Effector memory CD8-positive, alpha-beta T cell (primary cell): ENCODE data around the gene SPATA1.

Experiments used
- ATAC-seq: fragments of 150-1000 bp; cut with Tn5 transposase; replicated peaks from 2 replicates; pipeline ENCODE4 v1.10.0; 2021; ENCODE audit warnings: mild to moderate bottlenecking, moderate library complexity
- DNase-seq, 3 experiments: peaks; one replicate each; pipeline ENCODE4 v3.0.0; 2021
- H3K27ac Mint-ChIP-seq, 2 donors: one replicate each; pipeline ENCODE4 v1.8.0; 2022; ENCODE audit warnings: mild to moderate bottlenecking in 2 of 2, mixed read lengths in 2 of 2, moderate library complexity in 2 of 2
- H3K27me3 Mint-ChIP-seq, 2 donors: one replicate each; pipeline ENCODE4 v1.8.0; 2022; ENCODE audit warnings: mixed read lengths in 2 of 2
- H3K36me3 Mint-ChIP-seq: one replicate; pipeline ENCODE4 v1.8.0; 2022; ENCODE audit warnings: mild to moderate bottlenecking, moderate library complexity, mixed read lengths; ENCODE audit not compliant: insufficient read depth
- H3K4me1 Mint-ChIP-seq, 2 donors: one replicate each; pipeline ENCODE4 v1.8.0; 2022; ENCODE audit warnings: low read depth in 2 of 2, mixed read lengths in 2 of 2
- H3K4me3 Mint-ChIP-seq, 2 donors: one replicate each; pipeline ENCODE4 v1.8.0; 2022; ENCODE audit warnings: mild to moderate bottlenecking in 2 of 2, mixed read lengths in 2 of 2, moderate library complexity in 2 of 2
- H3K9me3 Mint-ChIP-seq, 2 donors: one replicate each; pipeline ENCODE4 v1.8.0; 2022; ENCODE audit warnings: mixed read lengths in 2 of 2

The SPATA1 gene

DNA sequence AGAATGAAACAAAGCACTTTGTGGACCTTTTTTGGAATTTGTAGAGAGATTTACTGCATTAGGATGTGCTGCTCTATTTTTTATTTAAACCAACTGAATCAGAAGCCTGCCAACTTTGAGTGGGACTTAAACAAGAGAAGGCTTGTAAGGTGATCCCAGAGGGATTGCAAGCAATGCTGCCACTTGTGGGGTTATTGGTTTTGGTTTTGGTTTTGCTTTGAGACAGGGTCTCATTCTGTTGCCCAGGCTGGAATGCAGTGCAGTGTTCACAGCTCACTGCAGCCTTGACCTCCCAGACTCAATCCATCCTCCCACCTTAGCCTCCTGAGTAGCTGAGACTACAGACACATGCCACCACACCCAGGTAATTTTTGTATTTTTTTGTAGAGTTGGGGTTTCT lies 32.4 kb downstream of the SPATA1 start:
- Mint-ChIP-seq H3K27ac (no peak overlapping the region), H3K36me3 (no peaks in the 10 kb centered on the region), H3K9me3 (no peaks in the 10 kb centered on the region), H3K4me3 (no peak overlapping the region), H3K27me3 (no peaks in the 10 kb centered on the region), H3K4me1 (no peaks in the 10 kb centered on the region)
- ATAC-seq (no peak), DNase-seq (no peak)

DNA sequence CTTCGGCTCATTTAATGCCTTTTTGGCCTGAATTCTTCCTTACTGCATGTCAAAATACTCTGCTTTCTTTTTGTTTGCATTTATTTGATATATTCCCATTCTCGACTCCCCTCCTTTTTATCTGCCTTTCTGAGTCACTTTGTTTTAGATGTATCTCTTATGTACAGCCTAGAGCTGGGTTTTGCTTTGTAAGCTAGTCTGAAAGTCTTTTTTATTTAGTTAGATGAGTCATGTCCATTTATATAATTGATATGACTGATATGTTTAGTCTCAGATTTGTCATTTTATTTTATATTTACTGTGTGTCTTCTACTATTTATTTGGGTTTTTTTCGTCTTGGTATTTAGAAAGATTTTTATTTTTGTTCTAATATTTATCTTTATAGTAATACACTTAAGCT lies 33.8 kb downstream of the SPATA1 start:
- Mint-ChIP-seq H3K36me3 (no peaks in the 10 kb centered on the region), H3K4me1 (no peaks in the 10 kb centered on the region), H3K9me3 (no peaks in the 10 kb centered on the region), H3K4me3 (no peak overlapping the region), H3K27me3 (no peaks in the 10 kb centered on the region), H3K27ac (no peak overlapping the region)
- DNase-seq (no peak), ATAC-seq (no peak)

DNA sequence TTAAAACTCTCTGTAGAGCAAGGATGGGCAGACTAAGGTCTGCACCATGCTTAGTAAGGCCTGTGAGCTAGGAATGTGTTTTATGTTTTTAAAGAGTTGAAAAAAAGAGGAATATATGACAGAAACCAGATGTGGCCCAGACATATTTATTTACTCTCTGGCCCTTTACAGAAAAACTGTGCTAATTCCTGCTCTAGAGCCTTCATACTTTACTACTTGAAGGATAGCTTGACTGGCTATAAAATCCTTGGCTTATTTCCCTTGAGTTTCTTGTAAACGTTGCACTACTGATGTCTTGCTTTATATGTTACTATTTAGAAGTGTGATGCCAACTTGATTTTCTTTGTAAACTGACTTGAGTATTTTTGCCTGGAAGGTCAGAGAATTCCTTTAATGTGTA lies 34.6 kb downstream of the SPATA1 start:
- Mint-ChIP-seq H3K4me1 (no peaks in the 10 kb centered on the region), H3K36me3 (no peaks in the 10 kb centered on the region), H3K4me3 (no peak overlapping the region), H3K27ac (no peak overlapping the region), H3K27me3 (no peaks in the 10 kb centered on the region), H3K9me3 (no peaks in the 10 kb centered on the region)
- ATAC-seq, result no peak
- DNase-seq, result no peak

DNA sequence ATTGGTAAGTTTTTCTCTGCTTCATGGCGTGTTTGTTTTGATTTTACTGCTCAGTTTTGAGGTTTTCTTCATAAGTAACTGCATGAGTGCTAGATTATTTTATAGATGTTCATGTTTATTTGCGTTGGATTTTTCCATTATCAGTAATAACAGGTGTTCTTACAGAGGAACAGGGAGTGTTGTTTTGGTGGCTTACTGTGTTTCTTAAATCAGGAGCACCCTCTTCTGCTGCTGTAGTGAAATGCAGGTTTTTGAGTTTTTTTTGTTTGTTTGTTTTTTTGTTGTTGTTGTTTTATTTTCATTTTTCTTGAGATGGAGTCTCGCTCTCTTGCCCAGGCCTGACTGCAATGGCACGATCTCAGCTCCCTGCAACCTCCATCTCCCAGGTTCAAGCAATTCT lies 35.5 kb downstream of the SPATA1 start:
- DNase-seq (no peak), ATAC-seq (no peak)
- H3K36me3 Mint-ChIP-seq, result no peaks in the 10 kb centered on the region
- no peak overlapping the region for H3K4me3 Mint-ChIP-seq
- H3K27me3 Mint-ChIP-seq, result no peaks in the 10 kb centered on the region
- H3K27ac Mint-ChIP-seq, result no peak overlapping the region
- no peaks in the 10 kb centered on the region for H3K4me1 Mint-ChIP-seq
- H3K9me3 Mint-ChIP-seq, result no peaks in the 10 kb centered on the region

DNA sequence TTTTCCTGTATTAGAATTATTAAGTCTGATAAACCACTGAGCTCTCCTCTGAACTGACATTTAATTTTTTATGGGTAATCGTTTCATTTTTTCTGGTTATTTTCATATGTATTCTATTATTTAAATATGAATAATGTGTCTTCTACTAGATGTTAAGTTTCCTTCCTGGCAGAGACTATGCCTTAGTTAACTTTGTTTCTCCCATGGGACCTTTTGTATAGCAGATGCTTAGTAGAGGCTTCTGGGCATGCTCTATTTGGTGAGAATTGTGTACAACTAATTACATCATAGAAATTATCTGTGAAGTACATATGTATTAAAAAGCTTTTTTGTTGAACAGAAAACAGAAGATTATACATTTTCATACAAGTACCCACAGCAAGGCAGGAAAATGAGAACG lies 44.6 kb downstream of the SPATA1 start:
- no peak overlapping the region for H3K27ac Mint-ChIP-seq
- peaks cover 4% of the 10 kb centered on the region for H3K36me3 Mint-ChIP-seq
- H3K4me3 Mint-ChIP-seq, result no peak overlapping the region
- no peaks in the 10 kb centered on the region for H3K9me3 Mint-ChIP-seq
- ATAC-seq, result no peak
- no peaks in the 10 kb centered on the region for H3K4me1 Mint-ChIP-seq
- no peaks in the 10 kb centered on the region for H3K27me3 Mint-ChIP-seq
- DNase-seq, result no peak

DNA sequence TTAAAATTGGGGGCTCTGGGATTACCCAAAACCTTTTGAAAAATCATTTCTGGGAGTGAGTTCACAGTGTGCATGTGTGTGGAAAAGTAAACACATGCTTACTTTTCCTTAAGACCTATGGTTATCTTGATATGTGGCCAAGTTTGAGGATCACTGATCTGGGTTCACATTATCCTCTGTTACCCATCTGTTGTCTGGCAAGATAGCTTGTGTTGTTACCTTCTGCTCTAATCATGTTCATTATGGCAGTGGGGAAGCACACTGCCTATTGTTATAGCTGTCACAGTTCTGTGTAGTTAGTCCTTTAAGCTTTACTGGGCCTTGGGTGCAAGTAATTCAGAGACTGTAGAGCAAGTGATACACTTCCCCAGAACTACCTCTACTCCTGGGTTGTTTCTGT lies 63.0 kb downstream of the SPATA1 start:
- ATAC-seq (no peak), DNase-seq (no peak)
- H3K27ac Mint-ChIP-seq, result no peak overlapping the region
- H3K4me1 Mint-ChIP-seq, result peaks cover 26 to 39% of the 10 kb centered on the region in 2 donors
- H3K36me3 Mint-ChIP-seq, result peaks cover 25% of the 10 kb centered on the region
- no peak overlapping the region for H3K4me3 Mint-ChIP-seq
- H3K9me3 Mint-ChIP-seq, result no peaks in the 10 kb centered on the region
- H3K27me3 Mint-ChIP-seq, result no peaks in the 10 kb centered on the region

DNA sequence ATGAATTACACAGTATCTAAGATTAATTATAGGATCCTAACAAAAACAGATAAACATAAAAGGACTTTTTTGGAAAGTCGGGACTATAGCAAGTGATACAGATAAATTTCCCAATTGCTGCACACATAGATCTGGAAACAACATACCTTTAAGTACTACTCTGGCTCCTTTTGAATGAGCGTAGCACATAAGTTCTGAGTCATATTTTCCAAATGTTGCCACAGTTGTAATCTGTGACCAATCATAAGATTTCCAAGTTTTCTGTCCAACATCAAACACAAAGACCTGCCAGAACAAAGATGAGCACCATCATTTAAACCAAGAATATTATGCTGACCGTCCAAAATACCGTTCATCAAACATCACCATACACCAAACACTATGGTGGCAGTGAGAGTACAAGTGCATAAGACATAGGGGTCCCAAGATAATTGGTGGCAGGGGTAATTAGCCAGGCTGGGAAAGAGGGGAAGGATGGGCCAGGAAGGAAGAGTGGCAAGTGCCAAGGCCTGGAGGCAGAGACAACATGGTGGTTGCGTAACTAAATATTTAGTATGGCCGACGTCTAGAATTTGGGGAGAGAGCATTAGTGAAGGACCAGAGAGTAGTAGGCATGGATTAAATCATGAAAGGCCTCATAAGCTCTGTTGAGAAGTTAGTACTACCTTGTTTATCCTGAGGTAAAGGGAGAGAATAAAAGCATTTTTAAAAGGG lies 64.4 kb downstream of the SPATA1 start:
- peak overlapping the region in 1 of 2 donors; percentile 1 for H3K4me3 Mint-ChIP-seq
- no peaks in the 10 kb centered on the region for H3K9me3 Mint-ChIP-seq
- no peak overlapping the region for H3K27ac Mint-ChIP-seq
- DNase-seq (no peak), ATAC-seq (no peak)
- peaks cover 20% of the 10 kb centered on the region for H3K36me3 Mint-ChIP-seq
- H3K27me3 Mint-ChIP-seq, result no peaks in the 10 kb centered on the region
- peaks cover 31 to 43% of the 10 kb centered on the region in 2 donors for H3K4me1 Mint-ChIP-seq

DNA sequence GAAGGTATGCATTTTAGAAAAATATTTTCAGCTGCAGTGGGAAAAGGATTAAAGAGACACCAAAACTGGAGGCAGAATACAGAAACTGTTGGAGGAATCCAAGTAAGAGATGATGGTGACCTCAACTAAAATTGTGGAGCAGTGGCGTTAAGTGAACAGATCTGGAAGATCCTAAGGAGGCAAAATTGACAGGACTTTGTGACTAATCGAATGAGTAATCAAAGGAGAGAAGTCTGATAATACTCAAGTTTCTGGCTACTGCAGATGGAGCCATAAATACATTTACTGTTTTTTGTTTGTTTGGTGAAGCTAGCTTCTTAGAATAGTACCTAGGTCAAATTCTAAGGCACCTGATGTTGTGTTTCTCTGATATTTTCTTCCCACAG lies 65.0 kb downstream of the SPATA1 start:
- H3K27ac Mint-ChIP-seq, result no peak overlapping the region
- peaks cover 31 to 43% of the 10 kb centered on the region in 2 donors for H3K4me1 Mint-ChIP-seq
- no peak overlapping the region for H3K4me3 Mint-ChIP-seq
- H3K36me3 Mint-ChIP-seq, result peaks cover 20% of the 10 kb centered on the region
- no peaks in the 10 kb centered on the region for H3K9me3 Mint-ChIP-seq
- DNase-seq, result no peak
- H3K27me3 Mint-ChIP-seq, result no peaks in the 10 kb centered on the region
- no peak for ATAC-seq

DNA sequence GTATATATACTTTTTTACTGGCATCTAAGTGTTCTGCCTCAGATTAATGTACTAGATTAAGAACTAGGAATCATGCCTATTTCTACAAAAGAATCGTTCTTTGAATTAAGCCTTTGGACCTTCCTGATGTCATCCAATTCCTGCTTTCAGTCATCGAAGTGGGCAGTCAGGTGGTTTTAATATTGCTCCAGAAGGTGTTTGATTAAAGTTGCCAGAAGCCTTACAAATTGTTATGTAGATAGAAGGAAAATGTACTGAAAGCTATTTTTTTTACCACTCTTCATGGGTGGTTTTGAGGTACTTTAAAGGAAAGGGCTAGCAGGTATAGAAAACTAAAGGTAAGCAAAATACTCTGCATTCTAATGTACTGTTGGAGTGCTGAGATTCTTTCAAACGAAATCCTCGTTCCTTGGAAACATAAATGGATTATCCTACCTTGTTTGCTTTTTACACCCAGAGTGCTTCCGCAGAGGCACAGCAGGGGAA lies 67.3 kb downstream of the SPATA1 start:
- H3K9me3 Mint-ChIP-seq, result no peaks in the 10 kb centered on the region
- peak overlapping the region; percentile 92 to 96 for H3K4me3 Mint-ChIP-seq
- peaks cover 31 to 36% of the 10 kb centered on the region in 2 donors for H3K4me1 Mint-ChIP-seq
- no peaks in the 10 kb centered on the region for H3K27me3 Mint-ChIP-seq
- DNase-seq (no peak), ATAC-seq (no peak)
- H3K27ac Mint-ChIP-seq, result peak overlapping the region; percentile 98 to 99
- peaks cover 11% of the 10 kb centered on the region for H3K36me3 Mint-ChIP-seq

DNA sequence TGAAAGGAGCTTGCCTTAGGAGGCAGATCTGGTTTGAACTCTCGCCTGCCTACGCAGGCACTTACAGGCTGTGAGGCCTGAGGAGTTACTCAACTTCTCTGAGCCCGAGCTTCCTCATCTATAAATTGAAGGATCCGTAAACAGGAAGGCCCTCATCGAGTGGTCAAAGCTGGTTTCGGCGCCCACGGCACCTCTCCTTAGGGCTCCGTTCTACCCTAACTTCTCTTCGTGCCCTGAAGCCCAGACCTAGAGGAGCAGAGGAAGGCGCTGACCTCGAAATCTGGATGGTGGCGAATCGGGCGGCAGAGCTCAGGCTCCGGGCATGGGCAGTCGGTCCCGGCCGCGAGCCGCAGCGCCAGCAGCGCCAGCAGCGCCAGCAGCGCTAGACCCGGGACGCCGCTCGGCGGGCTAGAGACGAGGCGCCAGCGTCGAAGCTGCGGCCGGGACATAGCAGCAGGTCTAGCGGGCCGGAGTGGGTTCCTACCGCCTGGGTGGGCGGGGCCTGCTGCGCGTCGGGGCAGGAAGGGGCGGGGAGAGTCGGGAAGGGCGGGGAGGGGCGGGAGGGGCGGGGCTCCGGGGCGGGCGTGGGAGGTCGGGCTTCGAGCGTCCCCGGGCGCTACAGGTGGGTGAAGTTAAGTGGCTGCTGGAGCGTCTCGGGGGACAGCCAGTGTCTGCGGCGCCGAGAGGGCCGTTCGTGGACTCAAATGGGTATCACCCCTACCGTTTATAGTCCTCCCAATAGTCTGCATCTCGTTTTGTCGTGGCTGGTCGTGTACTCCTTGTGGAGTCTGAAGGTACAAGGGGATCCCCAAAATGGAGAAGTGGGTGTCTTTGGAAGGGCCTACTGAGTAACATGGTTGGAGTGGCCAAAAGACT lies 68.0 kb downstream of the SPATA1 start, which contains the start of gene CTBS:
TSS of gene CTBS (minus strand) at position 474 of the 876 bp plus-strand sequence. CDS start at position 449, 25 bp downstream.
- Mint-ChIP-seq H3K27me3 (no peaks in the 10 kb centered on the region), H3K4me3 (peak within 1 kb of the TSS; percentile 92 to 96), H3K9me3 (no peaks in the 10 kb centered on the region), H3K4me1 (peaks cover 31 to 36% of the 10 kb centered on the region in 2 donors), H3K27ac (peak within 1 kb of the TSS; percentile 98 to 99), H3K36me3 (peaks cover 8% of the 10 kb centered on the region)
- ATAC-seq (peak; percentile 93), DNase-seq (peak; percentile 76 to 80 (median 80))

DNA sequence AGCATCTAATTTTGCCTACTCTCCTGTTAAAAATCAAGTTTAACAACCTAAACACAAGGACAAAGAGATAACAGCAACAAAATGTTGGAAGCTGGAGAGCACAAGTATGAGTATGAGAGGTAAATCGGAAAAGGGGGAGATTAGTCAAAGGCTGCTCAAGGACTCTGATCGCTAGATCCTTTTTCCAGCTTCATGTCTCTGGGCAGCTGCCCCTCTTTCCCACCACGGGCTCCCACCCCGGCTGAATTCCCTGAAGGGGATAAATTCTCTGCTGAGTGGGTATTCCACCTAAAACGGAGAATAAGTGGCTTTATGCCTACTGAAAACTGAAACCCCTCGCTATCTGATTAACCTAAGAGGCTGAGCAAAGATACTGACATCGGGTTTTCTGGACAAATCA lies 68.8 kb downstream of the SPATA1 start:
- no peak for ATAC-seq
- H3K27me3 Mint-ChIP-seq, result no peaks in the 10 kb centered on the region
- DNase-seq, result no peak
- H3K27ac Mint-ChIP-seq, result peak overlapping the region; percentile 98 to 99
- peaks cover 31 to 36% of the 10 kb centered on the region in 2 donors for H3K4me1 Mint-ChIP-seq
- H3K36me3 Mint-ChIP-seq, result peaks cover 8% of the 10 kb centered on the region
- no peaks in the 10 kb centered on the region for H3K9me3 Mint-ChIP-seq
- H3K4me3 Mint-ChIP-seq, result peak overlapping the region; percentile 92 to 96

DNA sequence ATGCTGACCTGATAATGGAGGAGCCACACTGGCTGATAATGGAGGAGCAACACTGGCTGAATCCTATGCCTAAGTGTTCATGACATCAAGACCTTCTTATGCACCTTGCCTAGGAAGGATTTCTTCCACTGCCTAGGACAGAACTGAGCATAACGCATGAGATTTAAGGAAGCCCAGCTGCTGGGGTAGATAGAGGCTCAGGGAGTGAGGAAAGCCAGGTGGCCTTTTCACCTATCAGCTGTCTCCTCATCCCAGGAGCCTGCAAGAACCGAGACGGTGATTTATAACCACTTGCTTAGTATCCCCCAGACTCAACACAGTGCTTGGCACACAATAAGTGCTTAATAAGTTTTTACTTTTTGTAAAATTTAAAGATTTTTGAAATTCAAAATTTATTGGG lies 75.5 kb downstream of the SPATA1 start:
- DNase-seq (no peak), ATAC-seq (no peak)
- Mint-ChIP-seq H3K27ac (no peak overlapping the region), H3K4me1 (no peaks in the 10 kb centered on the region), H3K4me3 (no peak overlapping the region), H3K9me3 (no peaks in the 10 kb centered on the region), H3K27me3 (peaks cover 5 to 18% of the 10 kb centered on the region in 2 donors), H3K36me3 (no peaks in the 10 kb centered on the region)

DNA sequence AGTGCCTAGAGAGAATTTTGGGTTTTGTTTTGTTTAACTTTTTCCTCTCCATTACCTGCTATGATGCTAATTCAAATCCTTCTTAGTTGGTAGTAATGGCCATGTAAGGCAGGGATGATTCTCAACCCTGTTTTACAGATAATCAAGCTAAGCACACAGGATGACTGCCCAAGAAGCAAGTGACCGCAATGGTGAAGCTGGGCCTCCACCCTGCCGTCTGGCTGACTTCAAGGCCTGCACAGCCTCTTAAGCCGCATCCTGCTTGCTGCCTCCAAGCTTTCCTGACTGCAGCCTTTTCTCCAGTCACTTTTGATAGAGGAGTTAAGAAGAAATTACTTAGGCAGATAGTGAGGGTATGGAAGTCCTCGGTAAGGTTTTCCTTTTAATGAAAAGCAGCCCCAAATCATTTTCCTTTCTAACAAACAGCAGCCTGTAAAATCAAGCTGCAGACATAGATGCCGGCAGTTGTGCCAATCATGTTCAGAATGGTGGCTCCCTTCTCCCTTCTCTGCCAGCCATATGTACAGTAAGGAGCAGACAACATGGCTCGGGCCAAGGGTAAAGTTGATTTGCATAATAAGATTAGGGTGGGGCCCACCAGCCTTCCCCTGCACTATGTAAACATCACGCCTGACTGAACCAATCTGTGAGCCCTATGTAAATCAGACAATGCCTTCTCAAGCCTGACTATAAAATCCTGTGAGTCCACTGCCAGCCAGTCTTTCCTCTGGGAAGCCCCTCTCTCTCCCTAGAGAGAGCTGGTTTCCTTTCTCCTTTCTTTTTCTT lies 76.8 kb downstream of the SPATA1 start:
- ATAC-seq (no peak), DNase-seq (no peak)
- Mint-ChIP-seq H3K4me3 (no peak overlapping the region), H3K4me1 (no peaks in the 10 kb centered on the region), H3K36me3 (no peaks in the 10 kb centered on the region), H3K27me3 (peaks cover 6 to 30% of the 10 kb centered on the region in 2 donors), H3K27ac (no peak overlapping the region), H3K9me3 (no peaks in the 10 kb centered on the region)
